Measurements from ENCODE around the gene PEX11A.
A peak's percentile ranks its signal among the peaks of the same experiment; 100 is the strongest.
"Not testable (repeated sequence)": the region's sequence is repeated elsewhere in the genome, so short reads cannot be mapped to it uniquely, and the experiment has no call there.

PEX11A gene, protein sequence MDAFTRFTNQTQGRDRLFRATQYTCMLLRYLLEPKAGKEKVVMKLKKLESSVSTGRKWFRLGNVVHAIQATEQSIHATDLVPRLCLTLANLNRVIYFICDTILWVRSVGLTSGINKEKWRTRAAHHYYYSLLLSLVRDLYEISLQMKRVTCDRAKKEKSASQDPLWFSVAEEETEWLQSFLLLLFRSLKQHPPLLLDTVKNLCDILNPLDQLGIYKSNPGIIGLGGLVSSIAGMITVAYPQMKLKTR

DNA sequence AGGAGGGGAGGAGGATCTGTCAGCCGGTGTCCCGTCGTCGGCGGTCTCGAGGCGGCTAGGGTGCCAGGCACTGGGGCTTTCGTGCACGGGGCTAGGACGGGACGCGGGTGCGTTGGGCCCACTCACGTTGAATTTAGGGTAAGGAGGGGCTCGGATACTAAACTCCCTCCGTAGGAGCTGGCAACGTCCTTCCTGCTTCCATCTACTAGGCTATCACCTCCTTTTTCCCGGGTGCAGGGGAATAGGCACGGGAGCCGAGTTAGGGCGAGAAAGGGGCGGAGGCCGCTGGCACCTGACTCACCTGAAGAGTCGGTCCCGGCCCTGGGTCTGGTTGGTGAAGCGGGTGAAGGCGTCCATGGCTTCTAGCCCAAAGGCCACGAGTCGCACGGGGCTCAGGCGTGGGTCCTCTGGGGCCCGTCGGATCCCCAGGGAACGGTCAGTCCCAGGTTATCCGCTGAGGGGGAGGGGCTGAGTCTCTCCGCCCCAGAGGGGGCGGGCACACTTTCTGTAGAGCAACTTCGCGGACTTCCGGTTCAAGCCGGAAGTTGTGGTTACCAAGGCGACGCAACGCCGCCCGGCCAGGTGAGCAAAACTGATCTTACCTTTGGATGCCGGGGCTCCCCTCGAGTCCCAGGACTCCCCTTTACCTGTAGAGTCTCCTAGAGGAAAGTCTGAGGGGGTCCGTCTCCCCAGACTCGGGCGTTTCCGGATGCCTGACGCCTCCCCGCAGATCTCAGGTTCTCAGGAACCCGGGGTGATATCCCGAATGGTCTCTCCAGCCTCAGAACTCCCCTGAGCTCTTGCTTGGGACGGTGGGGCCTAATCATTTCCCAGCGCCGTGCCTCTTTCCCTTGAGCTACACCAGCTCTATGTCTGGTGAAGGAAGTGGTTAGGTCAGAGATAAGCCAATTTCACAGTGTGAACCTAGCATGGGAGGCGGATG lies at the start of gene PEX11A, which contains the start of gene WDR93:
Gene PEX11A, minus strand, starts transcription at position 479 of the 943 bp plus-strand sequence. Its CDS starts 122 bp downstream, at position 357.
Gene WDR93, plus strand, starts transcription at position 536 of the 943 bp plus-strand sequence. CDS start 10,936 bp downstream, outside the sequence.
- DNase-seq: peak; percentile 76

DNA sequence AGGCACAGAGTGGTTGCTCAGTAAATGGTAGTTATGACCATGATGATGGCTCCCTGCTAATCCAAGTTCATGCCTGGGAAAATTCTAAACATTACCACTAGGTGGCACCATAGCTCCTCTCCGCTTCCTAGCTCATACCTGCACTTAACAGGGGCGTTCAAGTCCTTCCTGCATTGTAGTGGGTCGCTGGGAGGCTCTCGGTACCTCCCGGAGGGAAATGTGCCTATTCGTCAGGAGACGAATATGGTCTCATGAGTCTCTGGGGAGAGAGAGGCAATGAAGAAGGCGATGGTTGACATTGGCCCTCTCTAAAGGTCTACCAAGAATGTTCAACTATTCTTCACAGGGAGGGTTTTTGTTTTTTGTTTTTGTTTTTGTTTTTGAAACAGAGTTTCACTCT lies 49.6 kb upstream of the PEX11A start:
- DNase-seq: peak; percentile 58

DNA sequence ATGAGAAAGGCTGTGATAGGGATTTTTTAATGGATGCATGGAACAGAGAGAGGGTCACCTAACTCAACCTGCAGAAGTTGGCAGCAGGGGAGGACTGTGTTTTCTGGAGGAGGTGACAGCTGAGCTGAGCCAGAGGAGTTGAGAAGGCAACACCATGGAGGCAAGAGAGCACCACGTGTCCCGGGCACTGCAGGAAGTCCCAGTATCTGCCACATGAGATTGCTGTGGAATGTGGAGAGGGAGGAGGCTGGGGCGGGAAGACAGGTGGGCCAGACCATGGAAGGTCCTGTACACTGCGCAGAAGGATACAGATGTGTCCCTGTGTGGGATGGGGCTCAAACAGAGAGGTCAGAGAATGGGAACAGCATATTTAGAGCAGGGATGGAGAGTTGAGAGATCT lies 45.2 kb upstream of the PEX11A start:
- DNase-seq: no peak

DNA sequence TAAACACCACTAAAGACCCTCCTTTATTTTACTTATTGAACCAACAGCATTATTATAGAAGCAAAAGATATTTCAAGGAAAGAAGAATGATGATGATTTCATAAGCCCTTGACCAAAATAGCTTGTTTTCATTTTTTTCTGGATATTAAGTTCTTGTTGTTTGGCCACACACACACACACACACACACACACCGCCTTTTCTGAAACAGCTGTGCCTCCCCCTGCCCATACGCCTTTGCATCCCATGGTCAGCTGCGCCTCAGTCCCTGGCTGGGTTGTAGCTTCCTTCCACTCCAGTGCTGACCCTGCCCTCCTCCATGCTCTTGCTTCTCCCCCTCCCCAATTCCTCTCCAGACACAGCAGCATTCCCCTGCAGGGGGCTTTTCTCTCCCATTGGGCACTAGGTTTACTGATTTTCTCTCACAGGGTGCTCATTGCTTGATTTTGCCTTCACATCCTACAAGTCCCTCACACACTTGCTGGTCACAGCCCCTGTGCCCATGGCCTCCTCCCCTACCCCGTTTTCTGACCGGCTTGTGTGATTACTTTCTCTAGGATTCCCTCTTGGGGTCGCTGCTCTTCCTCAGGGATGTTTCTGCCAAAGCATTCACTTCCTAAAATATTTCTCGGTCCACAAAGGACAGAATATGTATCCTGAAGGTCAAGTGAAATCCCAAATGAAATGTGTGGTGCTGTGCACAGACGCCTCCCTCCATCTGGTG lies 42.1 kb upstream of the PEX11A start:
- no peak for DNase-seq

DNA sequence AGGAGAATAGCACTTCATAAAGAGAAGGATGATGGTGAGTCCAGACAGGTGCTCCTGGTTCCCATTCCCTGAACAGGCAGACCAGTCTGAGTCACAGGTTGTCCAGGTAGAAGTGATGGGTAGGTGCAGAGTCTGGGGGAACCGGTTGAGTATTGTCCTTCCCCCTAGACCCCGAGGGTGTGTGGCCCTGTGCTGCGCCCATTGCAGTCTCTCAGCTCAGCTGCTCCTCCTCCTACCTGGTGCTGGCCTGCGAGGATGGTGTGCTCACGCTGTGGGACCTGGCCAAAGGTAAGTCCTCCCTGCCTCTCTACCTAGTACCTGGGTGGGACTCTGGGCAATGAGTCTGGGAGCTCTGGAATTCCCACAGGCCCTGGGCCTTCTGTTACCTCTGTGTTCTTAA lies 40.7 kb upstream of the PEX11A start:
- no peak for DNase-seq

DNA sequence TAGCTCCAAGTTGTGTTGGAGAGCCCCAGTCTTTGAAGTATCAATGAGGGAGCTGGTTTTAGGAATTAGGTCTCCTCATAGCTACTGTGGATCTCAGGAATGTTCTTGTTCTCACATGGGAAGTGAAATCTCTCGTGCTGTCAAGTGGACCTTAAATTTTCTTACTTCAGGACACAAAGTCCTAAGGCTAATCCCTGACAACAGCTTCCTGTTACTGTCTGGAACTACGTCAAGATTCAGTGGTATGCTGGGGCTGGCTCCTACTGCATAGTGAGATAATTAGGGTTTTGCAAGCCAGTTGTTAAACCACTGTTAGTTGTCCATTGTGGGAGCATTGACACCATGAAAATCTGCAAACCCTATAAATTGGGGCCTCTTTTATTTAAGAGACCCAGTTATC lies 37.7 kb upstream of the PEX11A start:
- DNase-seq: no peak

DNA sequence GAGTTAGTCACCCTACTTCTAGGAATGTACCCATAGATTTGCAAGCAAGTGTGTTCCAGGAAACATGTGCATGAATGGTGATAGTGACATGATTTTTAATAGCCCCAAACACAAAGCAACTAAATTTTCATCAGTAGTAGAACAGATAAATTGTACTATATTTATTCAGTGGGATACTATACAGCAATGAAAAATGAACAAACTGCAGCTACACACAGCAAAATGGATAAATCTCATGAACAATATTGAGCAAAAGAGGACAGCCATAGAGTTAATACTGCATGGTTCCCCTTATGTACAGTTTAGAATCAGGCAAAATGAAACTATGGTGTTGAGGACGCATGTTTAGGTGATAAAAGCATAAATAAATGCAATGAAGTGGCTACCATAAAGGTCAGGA lies 34.5 kb upstream of the PEX11A start:
- no peak for DNase-seq

DNA sequence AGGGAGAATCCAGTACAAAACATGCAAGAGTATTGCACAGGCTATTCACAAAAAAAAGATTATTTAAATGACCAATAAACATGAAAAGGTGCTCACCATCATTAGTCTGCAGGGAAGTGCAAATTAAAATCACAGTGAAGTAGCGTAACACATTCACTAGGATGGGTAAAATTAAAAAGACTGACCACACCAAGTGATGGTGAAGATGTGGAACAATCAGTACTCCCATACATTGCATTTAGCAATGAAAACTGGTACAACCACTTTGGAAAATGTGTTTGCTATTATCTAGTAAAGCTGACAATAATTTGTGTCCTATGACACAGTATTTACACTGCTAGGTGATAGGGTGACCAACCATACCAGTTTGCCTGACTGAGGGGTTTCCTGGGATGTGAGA lies 34.1 kb upstream of the PEX11A start:
- DNase-seq: no peak

DNA sequence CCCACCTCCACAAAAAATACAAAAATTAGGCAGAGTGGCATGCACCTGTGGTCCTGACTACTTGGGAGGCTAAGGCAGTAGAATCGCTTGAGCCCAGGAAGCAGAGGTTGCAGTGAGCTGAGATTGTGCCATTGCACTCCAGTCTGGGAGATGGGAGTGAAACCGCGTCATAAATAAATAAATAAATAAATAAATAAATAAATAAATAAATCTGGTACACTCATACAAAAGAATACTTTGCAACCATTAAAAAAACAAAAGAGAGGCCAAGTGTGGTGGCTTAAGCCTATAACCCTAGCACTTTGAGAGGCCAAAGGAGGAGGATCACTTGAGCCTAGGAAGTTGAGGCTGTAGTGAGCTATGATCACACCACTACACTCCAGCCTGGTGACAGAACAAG lies 32.5 kb upstream of the PEX11A start:
- no peak for DNase-seq

DNA sequence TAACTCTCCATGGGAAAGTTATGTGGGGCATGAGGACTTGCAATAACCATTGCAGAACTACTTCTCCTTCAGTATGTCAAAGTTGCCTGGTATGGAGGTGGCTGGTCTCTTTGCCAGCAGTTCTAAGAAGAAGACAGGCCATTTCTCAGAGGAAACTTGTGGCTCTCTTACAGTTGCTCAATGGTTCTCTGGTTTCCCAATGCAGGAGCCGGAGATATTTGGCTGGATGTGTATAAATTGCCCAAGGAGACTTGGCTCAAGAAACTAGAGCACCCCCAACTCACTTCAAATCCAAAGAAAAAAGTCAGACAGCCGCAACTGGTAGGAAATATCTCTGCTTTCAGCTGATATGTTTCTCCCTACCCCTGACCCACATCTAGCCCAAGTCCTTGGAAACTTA lies 24.2 kb upstream of the PEX11A start:
- no peak for DNase-seq

DNA sequence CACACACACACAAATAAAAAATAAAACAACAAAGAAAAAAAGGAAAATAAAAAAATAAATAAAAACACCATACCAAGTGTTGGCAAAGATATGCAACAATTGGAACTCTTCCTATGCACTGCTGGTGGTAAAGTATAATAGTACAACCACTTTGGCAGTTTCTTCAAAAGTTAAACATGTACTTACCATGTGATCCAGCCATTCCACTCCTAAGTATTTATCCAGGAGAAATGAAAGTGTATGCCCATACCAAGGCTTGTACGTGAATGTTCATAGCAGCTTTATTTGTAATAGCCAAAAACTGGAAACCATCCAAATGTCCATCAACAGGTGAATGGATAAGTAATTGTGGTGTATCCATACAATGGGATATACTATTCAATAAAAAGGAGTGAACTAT lies 17.0 kb upstream of the PEX11A start:
- DNase-seq: no peak

DNA sequence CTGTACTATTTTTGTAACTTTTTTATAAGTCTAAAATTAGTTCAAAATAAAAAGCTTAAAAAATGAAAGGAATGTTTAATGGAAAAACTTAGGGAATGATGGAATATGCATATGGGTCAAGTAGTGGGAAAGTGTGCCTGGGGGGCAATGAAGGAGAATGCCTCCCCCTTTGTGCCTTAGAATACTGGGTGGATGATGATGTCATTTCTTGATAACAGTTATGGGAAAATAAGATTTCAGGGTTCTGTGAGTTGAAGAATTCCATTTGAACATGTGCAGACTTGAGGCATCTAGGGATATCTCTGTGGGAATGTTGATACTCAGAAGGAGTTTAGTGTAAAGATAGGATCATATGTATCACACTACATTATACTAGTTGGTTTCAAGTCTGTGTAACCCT lies 13.9 kb upstream of the PEX11A start:
- DNase-seq: no peak

DNA sequence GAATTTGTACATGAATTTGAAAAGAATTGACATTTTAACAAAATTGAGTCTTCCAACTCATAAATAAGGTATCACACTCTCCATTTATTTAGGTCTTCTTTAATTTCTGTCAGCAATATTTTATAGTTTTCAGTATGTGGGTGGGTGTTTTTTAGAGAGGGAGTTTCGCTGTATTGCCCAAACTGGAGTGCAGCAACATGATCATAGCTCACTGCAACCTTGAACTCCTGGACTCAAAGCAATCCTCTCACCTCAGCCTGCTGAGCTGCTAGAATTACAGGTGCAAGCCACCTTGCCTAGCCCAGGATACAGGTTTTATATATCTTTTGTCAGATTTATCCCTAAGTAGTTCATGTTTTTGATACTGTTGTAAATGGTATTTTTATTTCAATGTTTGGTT lies 4.6 kb upstream of the PEX11A start:
- no peak for DNase-seq

DNA sequence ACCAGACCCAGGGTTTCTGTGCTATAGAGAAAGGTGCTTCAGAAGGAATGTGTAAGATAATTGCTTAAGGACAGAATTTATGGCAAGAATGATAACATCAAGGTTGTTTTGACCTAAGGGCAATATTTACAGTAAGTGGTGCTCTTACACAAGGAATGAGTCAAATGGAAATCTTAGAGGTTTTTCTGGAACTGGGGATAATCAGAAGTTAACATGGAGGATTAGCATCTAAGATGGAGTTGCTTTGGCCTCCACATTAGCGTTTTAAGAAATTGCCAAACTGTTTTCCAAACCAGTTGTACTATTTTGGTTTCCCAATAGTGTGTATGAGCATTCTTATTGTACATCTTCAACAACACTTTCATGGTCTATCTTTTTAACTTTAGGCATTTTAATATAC lies 3.1 kb upstream of the PEX11A start:
- no peak for DNase-seq

DNA sequence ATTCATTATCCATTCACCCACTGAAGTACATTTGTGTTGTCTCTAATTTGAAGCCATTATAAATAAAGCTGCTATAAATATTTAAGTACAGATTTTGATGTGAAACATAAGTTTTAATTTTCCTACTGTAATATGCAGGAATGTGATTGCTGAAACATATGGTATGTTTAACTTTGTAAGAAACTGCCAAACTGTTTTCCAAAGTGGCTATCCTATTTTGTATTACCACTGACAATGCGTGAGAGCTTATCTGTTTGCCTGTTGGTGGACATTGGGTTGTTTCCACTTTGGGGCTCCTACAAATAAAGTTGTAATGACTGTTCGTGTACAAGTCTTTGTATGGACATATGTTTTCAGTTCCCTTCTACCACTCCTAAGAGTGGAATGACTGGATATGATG lies 2.5 kb upstream of the PEX11A start:
- DNase-seq: no peak

DNA sequence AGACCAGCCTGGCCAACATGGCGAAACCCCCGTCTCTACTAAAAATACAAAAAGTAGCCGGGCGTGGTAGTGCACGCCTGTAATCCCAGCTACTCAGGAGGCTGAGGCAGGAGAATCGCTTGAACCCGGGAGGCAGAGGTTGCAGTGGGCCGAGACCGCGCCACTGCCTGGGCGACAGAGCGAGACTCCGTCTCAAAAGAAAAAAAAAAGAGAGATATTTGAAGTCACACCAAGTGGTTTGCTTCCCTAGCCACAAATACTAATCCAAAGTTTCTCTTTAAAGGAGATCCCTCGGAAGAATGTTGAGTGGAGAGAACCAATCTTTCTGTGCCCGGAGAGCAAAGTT lies 651 bp downstream of the PEX11A start:
- not testable (repeated sequence) for DNase-seq

DNA sequence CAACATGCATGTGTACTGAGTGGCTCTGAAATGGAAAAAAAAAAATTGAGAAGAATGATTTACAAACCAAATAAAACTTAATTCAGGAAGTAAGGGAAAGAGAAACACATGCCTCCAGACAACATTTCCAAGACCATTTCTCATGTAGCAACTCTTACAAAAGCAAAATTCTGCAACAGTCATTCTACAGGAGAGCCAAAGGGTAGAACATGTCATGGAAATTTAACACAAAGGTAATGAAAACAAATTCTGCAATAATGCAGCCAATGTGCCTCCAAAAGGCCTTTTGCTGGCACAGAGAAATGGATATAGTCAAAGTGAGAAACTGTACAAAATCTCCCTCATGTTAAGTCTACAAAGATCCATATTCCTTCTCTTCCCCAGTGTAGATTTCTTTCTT lies 4.0 kb downstream of the PEX11A start:
- DNase-seq: no peak

DNA sequence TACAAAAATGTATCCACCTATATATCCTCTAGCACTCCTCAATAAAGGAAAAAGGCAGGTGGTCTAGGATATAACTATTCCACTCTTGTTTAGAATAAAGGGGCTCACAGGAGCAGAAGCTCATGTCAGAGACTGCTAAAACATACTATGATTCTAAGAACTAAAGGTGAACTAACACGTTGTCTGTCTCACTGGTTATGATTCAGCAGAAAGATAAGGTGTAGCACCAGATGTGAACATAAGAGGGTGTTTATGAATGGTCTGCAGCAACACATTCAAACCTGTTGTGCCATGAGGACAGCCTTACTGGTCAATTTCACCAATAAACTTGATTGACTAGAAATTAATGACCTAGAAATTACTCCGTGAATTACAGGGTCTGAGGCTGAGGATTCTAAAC lies 4.6 kb downstream of the PEX11A start:
- no peak for DNase-seq

DNA sequence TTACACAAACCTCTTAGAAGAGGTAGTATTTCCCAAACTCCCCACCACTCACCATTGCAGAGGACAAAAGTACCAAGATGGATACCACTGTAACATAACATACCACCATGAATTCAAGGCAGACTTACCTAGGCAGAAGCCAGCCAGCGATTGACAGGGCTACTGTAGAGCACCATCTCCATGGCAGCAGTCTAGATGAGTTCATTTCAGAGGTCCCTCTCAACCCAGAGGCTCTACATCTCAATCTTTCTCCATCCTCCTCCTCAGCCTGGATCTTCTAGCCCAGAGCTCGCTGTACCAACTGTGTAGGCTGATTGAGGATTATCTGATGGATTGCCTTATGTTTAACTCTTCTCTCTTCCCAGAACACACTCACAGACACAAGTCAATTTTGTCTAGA lies 9.4 kb downstream of the PEX11A start:
- DNase-seq: no peak

DNA sequence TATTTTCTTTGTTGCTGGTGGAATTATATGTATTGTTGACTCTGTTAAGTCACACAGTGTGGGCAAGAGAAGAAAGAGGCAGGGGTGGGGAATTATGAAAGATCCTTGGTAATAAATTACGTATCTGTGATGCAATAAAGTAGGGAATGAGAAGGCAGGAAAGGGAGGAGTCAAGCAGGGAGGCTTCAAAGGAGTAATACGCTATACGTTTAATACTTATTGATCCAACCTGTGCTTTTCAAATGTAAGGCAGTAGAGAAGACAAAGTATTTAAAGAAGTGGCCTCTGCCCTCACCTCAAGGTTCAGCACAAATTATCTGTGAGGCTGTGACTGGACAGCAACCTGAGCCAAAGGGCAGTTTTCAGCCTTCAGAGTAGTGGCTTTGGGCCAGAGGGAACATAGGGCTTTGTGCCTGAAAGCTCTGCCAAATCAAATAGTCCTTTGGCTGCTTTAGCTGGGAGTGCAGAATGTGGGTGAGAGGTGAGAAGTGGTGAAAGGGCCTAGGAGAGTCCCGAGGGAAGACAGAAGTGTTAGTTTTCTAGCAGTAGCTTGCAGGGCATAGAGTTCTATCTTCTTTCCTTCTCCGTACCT lies 10.2 kb downstream of the PEX11A start:
- DNase-seq: no peak

DNA sequence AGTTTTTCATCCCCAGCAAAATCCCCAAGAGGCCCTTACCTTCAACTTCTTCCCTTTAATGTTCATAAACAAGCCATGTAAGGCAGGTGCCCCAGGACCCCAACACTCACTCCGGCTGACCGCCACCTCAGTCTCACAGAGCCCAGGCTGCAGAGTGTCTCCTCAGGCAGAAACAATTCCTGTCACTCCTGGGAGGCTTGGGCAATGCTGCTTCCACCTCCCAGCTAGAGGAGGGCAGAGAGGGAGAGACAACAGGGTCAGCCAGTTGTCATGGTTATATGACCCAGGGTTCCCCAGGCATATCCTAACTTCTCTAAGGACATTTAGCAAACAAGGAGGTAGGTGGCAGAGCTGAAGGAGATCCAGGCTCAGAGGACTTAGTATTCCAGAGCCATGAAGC lies 11.3 kb downstream of the PEX11A start, which contains the start of gene PLIN1:
Gene PLIN1, minus strand, starts transcription at position 156 of the 400 bp plus-strand sequence. CDS start 1,878 bp downstream, outside the sequence.
- DNase-seq: no peak

DNA sequence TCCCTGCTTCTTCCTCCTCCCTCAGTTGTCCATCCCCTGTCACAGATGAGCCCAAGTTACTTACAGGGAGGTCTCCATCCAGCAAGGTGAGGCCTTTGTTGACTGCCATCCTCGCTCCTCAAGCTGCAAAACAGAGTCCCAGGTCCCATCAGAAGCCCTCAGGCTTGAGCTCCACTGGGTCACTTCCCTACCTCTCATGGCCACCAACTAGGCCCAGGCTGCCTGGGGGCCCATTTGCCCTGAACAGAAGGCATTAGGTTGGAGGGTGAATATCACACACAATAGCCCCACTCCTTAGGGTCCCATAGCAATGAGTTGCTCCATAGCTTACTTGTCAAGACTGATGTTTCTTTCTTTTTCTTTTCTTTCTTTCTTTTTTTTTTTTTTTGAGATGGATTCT lies 13.2 kb downstream of the PEX11A start:
- DNase-seq: no peak

DNA sequence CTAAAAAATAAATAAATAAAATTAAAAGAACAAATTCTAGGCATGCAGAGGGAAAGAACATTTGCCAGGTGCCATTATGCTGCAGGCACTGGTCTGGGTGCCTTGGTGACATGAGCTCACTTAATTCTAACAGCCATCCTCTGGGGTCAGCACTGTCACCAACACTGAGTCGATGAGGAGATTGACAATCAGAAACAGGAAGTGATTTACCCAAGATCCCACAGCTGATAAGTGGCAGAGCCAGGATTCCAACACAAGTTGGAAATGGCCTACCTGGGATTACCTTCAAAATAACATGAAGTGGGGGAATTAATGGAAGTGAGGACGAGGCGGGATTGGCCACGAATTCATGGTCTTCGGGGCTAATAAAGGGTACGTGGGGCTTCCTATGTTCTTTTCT lies 14.9 kb downstream of the PEX11A start:
- no peak for DNase-seq

Data from COR-L47 (cell line).